HepG2 (cell line): ENCODE measurements around the gene SMARCA2. TPM values are rescaled to one million over a fixed set of nuclear protein-coding genes. Genes with fewer than 3 reads are reported as not detected.

Experiments
- DRAP1 ChIP-seq: IDR thresholded peaks from 2 replicates; pipeline ENCODE4 v1.6.1; 2016; ENCODE audit warnings: missing genetic modification reagents, missing compliant biosample characterization
- IRF2 ChIP-seq: IDR thresholded peaks from 2 replicates; pipeline ENCODE4 v1.6.1; 2018; ENCODE audit warnings: missing genetic modification reagents, missing compliant biosample characterization
- KAT2B ChIP-seq: fragments of 150-350 bp; IDR thresholded peaks from 2 replicates; pipeline ENCODE4 v1.6.1; 2014; ENCODE audit warnings: low read depth, low read length, borderline replicate concordance
- KLF16 ChIP-seq, 2 experiments: sonication (generic) in 1 of 2; formaldehyde crosslinking in 1 of 2; IDR thresholded peaks; 2 replicates each; pipeline versions ENCODE4 v1.6.1 to v1.8.0; 2016 to 2023; ENCODE audit warnings: missing genetic modification reagents in 2 of 2, missing compliant biosample characterization in 1 of 2
- MTF1 ChIP-seq: sonication (generic); formaldehyde crosslinking; IDR thresholded peaks from 2 replicates; pipeline ENCODE4 v1.5.0; 2020; ENCODE audit warnings: missing genetic modification reagents
- PAX8 ChIP-seq: sonication (generic); formaldehyde crosslinking; IDR thresholded peaks from 2 replicates; pipeline ENCODE4 v1.8.0; 2022; ENCODE audit warnings: mild to moderate bottlenecking, missing genetic modification reagents, borderline replicate concordance
- SMYD3 ChIP-seq: sonication (generic); formaldehyde crosslinking; IDR thresholded peaks from 2 replicates; pipeline ENCODE4 v1.8.1; 2023; ENCODE audit warnings: mild to moderate bottlenecking, missing genetic modification reagents
- THAP9 ChIP-seq: sonication (generic); formaldehyde crosslinking; IDR thresholded peaks from 2 replicates; pipeline ENCODE4; 2020; ENCODE audit warnings: missing genetic modification reagents, mild to moderate bottlenecking, borderline replicate concordance
- TMF1 ChIP-seq: sonication (generic); formaldehyde crosslinking; IDR thresholded peaks from 2 replicates; pipeline ENCODE4 v1.8.1; 2022; ENCODE audit warnings: low read depth, missing genetic modification reagents
- ZBTB40 ChIP-seq, 2 experiments: fragments of 450-650 bp in 1 of 2; sonication (generic) in 1 of 2; formaldehyde crosslinking in 1 of 2; IDR thresholded peaks; 2 replicates each; pipeline versions ENCODE4 v1.6.1 to v1.8.0; 2016 to 2022; ENCODE audit warnings: antibody characterized with exemption in 1 of 2, mild to moderate bottlenecking in 1 of 2, missing genetic modification reagents in 1 of 2
- ZNF101 ChIP-seq: sonication (generic); formaldehyde crosslinking; IDR thresholded peaks from 2 replicates; pipeline ENCODE4 v1.4.0; 2020; ENCODE audit warnings: mild to moderate bottlenecking, low read depth, missing genetic modification reagents, borderline replicate concordance
- ZNF451 ChIP-seq: sonication (generic); formaldehyde crosslinking; IDR thresholded peaks from 2 replicates; pipeline ENCODE4 v1.5.0; 2020; ENCODE audit warnings: mild to moderate bottlenecking, missing genetic modification reagents
- ZNF557 ChIP-seq: sonication (generic); formaldehyde crosslinking; IDR thresholded peaks from 2 replicates; pipeline ENCODE4 v1.4.0; 2020; ENCODE audit warnings: missing genetic modification reagents
- ZNF672 ChIP-seq: sonication (generic); formaldehyde crosslinking; IDR thresholded peaks from 2 replicates; pipeline ENCODE4 v1.8.1; 2022; ENCODE audit warnings: missing genetic modification reagents
- ZNF790 ChIP-seq: sonication (generic); formaldehyde crosslinking; IDR thresholded peaks from 2 replicates; pipeline ENCODE4 v1.8.0; 2022; ENCODE audit warnings: missing genetic modification reagents, mild to moderate bottlenecking, borderline replicate concordance
- polyA plus RNA-seq, 8 experiments: library from polyadenylated mRNA; depleted of rRNA in 3 of 8; stranded (reverse) in 7 of 8; unstranded in 1 of 8; fragments of >200 nt; fragmentation: Illumina TruSeq in 4 of 8; extraction: Trizol in 4 of 8; gene quantifications; 2 replicates each; pipeline versions ENCODE4 v1.2.1 to v1.2.3, GENCODE V29; 2011 to 2016; ENCODE audit warnings: low read depth in 4 of 8, missing spikeins in 1 of 8, mixed read lengths in 1 of 8; ENCODE audit not compliant: insufficient read depth in 1 of 8
- total RNA-seq, 5 experiments: library from RNA; depleted of rRNA; stranded (reverse); fragments of >200 nt; fragmentation: Illumina TruSeq; extraction: Trizol; gene quantifications; 2 replicates each; pipeline ENCODE4 v1.2.3, GENCODE V29; 2016; ENCODE audit warnings: low read depth in 1 of 5
- TF ChIP-seq, protein P1 (sequence below): sonication (generic); formaldehyde crosslinking; IDR thresholded peaks from 2 replicates; pipeline ENCODE4 v1.4.0; 2020; ENCODE audit warnings: missing genetic modification reagents, borderline replicate concordance

The SMARCA2 gene
- total and polyA plus RNA-seq, 2 of the 13 experiments (the other 11 are each of a cell fraction or from before 2014, with no cell fraction given) = 22.5 to 23.7 TPM

- TF ChIP-seq THAP9 (CRISPR knock-in tag) = no peak
- TF ChIP-seq MTF1 (CRISPR knock-in tag) = no peak
- TF ChIP-seq PAX8 = no peak
- no peak for TF ChIP-seq SMYD3 (CRISPR knock-in tag)
- TF ChIP-seq TMF1 (CRISPR knock-in tag) = no peak
- TF ChIP-seq, protein P1, sequence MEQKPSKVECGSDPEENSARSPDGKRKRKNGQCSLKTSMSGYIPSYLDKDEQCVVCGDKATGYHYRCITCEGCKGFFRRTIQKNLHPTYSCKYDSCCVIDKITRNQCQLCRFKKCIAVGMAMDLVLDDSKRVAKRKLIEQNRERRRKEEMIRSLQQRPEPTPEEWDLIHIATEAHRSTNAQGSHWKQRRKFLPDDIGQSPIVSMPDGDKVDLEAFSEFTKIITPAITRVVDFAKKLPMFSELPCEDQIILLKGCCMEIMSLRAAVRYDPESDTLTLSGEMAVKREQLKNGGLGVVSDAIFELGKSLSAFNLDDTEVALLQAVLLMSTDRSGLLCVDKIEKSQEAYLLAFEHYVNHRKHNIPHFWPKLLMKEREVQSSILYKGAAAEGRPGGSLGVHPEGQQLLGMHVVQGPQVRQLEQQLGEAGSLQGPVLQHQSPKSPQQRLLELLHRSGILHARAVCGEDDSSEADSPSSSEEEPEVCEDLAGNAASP (CRISPR knock-in tag) = no peak
- no peak for TF ChIP-seq ZNF101 (CRISPR knock-in tag)
- TF ChIP-seq ZNF451 (CRISPR knock-in tag) = no peak
- no peak for TF ChIP-seq ZBTB40 (IDR thresholded peaks at IDR 0.05)
- TF ChIP-seq ZBTB40 (CRISPR knock-in tag; IDR thresholded peaks at IDR 0.05) = no peak
- no peak for TF ChIP-seq ZNF557 (CRISPR knock-in tag)
- TF ChIP-seq KLF16 (CRISPR knock-in tag; IDR thresholded peaks at IDR 0.05) = no peak
- TF ChIP-seq DRAP1 (CRISPR knock-in tag) = no peak
- TF ChIP-seq KAT2B = no peak
- no peak for TF ChIP-seq ZNF672
- no peak for TF ChIP-seq IRF2 (CRISPR knock-in tag)
- TF ChIP-seq ZNF790 (CRISPR knock-in tag) = no peak
Observed at GRCh38 chr9:2174306-2174705, 159.2 kb downstream of the SMARCA2 start (continued).
